PFSK-1 (cell line): ENCODE measurements around the gene PRDM16.

ENCODE experiments used
- FOXP2 ChIP-seq: optimal IDR thresholded peaks from 2 replicates; pipeline ENCODE3; 2011; ENCODE audit warnings: borderline replicate concordance, control low read depth, inconsistent platforms; ENCODE audit not compliant: insufficient read depth; ENCODE audit errors: extremely low read length, extremely low read depth
- POLR2AphosphoS5 ChIP-seq: IDR thresholded peaks from 2 replicates; pipeline ENCODE4 v1.6.1; 2012; ENCODE audit warnings: low read depth, mild to moderate bottlenecking, control low read depth, low read length, moderate library complexity
- REST ChIP-seq, 2 experiments: IDR thresholded peaks; 2 replicates each; pipeline versions ENCODE4 v1.6.1 to v1.8.0; 2011 to 2012; ENCODE audit warnings: low read depth in 2 of 2, low read length in 2 of 2, control low read depth in 1 of 2, inconsistent platforms in 1 of 2, mild to moderate bottlenecking in 1 of 2, moderate library complexity in 1 of 2; ENCODE audit not compliant: insufficient read depth in 1 of 2
- SIN3A ChIP-seq: IDR thresholded peaks from 2 replicates; pipeline ENCODE4 v1.6.1; 2012; ENCODE audit warnings: mild to moderate bottlenecking, low read length, moderate library complexity, borderline replicate concordance; ENCODE audit not compliant: insufficient read depth
- TAF1 ChIP-seq: IDR thresholded peaks from 2 replicates; pipeline ENCODE4 v1.6.1; 2012; ENCODE audit warnings: low read length, control low read depth, borderline replicate concordance; ENCODE audit not compliant: insufficient read depth

PRDM16 gene

GRCh38 chr1:3304246-3304645 lies 235.2 kb downstream of the PRDM16 start:
- TF ChIP-seq FOXP2 (no peak), TAF1 (no peak), REST (IDR thresholded peaks at IDR 0.05; ENCODE audit: insufficient read depth in 1 of 2, low read depth in 2 of 2, low read length in 2 of 2) (no peak), SIN3A (no peak), POLR2AphosphoS5 (no peak)

- TF ChIP-seq REST (IDR thresholded peaks at IDR 0.05; ENCODE audit: insufficient read depth in 1 of 2, low read depth in 2 of 2, low read length in 2 of 2) = no peak
- TF ChIP-seq POLR2AphosphoS5 = no peak
- no peak for TF ChIP-seq SIN3A
- TF ChIP-seq FOXP2 = no peak
- no peak for TF ChIP-seq TAF1
Measured at GRCh38 chr1:3304692-3305091, 235.7 kb downstream of the PRDM16 start.

- TF ChIP-seq REST (IDR thresholded peaks at IDR 0.05; ENCODE audit: insufficient read depth in 1 of 2, low read depth in 2 of 2, low read length in 2 of 2) = no peak
- no peak for TF ChIP-seq FOXP2
- no peak for TF ChIP-seq POLR2AphosphoS5
- no peak for TF ChIP-seq SIN3A
- TF ChIP-seq TAF1 = no peak
Measured at GRCh38 chr1:3305156-3305555, 236.2 kb downstream of the PRDM16 start.

- TF ChIP-seq SIN3A = no peak
- no peak for TF ChIP-seq POLR2AphosphoS5
- no peak for TF ChIP-seq TAF1
- TF ChIP-seq FOXP2 = no peak
- TF ChIP-seq REST (IDR thresholded peaks at IDR 0.05; ENCODE audit: insufficient read depth in 1 of 2, low read depth in 2 of 2, low read length in 2 of 2) = no peak
Measured at GRCh38 chr1:3306583-3307291, 237.7 kb downstream of the PRDM16 start.
